Left lobe of liver (tissue), 2 donors: ENCODE measurements around the gene NQO1. TPM values are rescaled to one million over a fixed set of nuclear protein-coding genes. Genes with fewer than 3 reads are reported as not detected.
A peak's percentile ranks its signal among the peaks of the same experiment; 100 is the strongest.
"Not testable (repeated sequence)": the region's sequence is repeated elsewhere in the genome, so short reads cannot be mapped to it uniquely, and the experiment has no call there.

ENCODE experiments used
- ATAC-seq: fragments of 200-7000 bp; cut with Tn5 transposase; one replicate; pipeline ENCODE4 v1.9.1; 2020; ENCODE audit warnings: mild to moderate bottlenecking, moderate library complexity
- DNase-seq: peaks from one replicate; pipeline ENCODE4 v3.0.0-alpha.2; 2020; ENCODE audit warnings: low spot score
- total RNA-seq: library from RNA; stranded (reverse); gene quantifications from one replicate; pipeline ENCODE4 v1.2.1, GENCODE V29; 2021
- donor health status: DM: no; HTN: no; CAD: no; lungs with moderate emphysema.
- donor health status: DM: no; HTN: yes; CAD: no.

NQO1 gene
- 4.9 TPM for total RNA-seq

DNA sequence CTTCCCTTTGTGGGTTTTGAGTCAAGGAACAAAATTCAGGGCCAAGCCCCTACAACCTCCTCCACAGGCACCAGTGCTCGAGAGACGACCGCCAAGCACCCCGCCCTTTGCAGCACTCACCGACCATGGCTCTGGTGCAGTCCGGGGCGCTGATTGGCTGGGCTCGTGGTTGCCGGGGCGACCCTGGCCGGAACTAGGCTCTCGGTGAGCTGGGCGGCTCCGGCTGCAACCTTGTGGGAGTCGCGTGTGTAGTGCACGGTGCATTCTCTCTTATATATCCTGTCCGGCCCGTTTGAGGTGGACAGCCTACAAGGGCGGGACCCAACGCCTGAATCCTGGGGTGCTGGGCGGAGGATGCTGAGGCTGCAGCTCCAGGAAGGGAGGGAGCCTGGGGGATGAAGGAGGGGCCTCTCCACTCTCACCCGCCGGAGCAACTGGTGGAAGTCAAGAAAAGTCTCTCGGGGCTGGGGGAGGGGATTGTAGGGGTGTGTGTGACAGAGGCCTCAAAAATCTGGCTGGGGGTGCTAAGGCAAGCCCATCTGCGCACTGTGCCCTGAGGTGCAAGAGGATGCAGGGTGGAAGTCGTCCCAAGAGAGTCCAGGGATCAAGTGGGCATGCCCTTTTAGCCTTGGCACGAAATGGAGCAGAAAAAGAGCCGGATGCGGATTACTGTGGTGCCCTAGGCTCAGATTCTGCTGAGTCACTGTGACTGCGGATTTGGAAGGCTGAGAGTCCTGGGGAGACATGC lies at the start of gene NQO1:
Gene NQO1 (minus strand): TSS at position 248 of the 748 bp plus-strand sequence. CDS start 121 bp downstream, at position 127.
- DNase-seq (peak; percentile 76), ATAC-seq (peak; percentile 88)

DNA sequence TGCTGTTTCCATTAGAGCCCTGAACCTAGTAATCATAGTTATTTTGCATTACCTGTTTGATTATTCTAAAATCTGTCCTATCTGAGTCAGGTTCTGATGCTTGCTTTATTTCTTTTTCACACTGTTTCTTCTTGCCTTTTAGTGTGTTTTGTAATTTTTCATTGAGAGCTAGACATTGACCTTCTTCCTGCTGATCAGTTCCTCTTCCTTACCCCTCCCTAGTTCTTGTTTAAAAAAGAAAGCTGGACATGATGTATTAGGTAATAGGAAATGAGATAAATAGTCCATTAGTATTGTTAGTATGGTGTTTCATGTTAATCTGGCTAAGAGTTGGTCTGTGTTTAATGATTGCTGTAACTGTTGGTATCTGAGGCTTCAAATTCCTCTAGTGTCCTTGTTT lies 49.2 kb upstream of the NQO1 start:
- no peak for DNase-seq
- no peak for ATAC-seq

DNA sequence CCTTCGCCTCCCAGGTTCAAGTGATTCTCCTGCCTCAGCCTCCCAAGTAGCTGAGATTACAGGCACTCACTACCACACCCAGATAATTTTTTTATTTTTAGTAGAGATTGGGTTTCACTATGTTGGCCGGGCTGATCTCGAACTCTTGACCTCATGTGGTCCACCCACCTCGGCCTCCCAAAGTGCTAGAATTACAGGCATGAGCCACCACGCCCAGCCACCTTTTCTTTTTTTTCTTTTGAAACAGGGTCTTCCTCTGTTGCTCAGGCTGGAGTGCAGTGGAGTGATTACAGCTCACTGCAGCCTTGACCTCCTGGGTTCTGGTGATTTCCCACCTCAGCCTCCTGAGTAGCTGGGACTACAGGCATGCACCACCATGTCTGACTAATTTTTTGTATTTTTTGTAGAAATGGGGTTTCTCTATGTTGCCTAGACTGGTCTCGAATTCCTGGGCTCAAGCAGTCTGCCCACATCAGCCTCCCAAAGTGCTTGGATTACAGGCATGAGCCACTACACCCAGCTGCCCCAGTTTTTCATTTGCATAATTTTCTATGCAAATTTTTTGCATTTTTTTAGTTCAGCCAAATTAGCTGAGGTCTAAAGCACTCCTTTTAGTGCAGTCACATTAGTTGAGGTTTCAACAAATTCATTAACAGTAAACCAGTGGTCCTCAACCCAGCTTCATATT lies 47.0 kb upstream of the NQO1 start:
- no peak for ATAC-seq
- no peak for DNase-seq

DNA sequence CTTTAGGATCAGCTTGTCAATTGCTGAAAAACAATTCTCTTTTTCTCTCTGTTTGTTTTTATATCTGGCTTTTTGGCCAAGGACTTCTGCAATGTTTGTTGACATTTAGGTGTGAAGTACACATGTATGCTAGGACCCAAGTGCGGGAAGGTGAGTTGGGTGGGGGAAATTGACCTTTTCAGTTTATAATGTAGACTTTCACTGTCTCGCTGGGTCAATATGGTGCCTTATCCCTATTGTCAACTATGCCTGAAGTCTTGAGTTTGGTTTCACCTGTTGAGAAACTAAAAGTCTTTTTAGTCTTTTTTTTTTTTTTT lies 45.2 kb upstream of the NQO1 start:
- ATAC-seq, result peak; percentile 19
- DNase-seq, result no peak

DNA sequence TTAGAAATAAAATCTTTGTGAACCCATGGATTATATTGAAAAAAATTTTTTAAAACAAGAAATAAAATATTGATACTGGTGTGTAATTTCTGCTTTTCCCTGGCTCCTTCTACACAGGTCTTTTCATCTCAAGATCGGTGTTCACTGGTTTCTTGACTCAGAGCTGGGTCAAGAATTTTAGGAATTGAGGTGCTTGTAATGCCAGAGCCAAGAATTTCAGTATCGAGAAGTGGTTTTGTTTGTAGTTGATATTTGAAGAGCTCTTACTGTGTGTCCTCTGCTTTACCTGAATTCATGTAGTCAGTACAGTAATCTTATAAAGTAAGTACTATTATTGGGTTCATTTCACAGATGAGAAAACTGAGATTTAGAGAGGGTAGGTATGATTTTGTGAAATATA lies 43.0 kb upstream of the NQO1 start:
- ATAC-seq, result no peak

DNA sequence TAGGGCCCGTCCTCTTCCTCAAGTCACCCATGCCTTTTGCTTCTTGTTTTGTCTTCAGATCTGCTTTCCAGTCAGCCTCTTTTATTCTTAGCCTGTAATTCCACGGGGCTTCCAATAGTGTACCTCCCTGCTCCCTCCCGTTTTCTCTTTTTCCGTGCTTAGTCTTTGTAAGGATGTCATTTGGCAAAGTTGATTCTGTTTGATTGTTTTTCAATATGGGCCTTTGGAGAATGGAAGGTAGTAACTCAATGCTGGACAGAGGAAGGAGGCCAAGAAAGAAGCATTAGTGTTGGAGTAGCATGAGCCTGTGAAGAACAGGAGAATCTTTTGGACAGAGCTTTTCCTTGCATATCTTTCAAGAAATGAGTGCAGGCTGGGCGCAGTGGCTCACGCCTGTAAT lies 42.3 kb upstream of the NQO1 start:
- ATAC-seq (no peak), DNase-seq (no peak)

More for the DNA sequence above, 43.0 kb upstream of the NQO1 start:
- DNase-seq, result no peak

DNA sequence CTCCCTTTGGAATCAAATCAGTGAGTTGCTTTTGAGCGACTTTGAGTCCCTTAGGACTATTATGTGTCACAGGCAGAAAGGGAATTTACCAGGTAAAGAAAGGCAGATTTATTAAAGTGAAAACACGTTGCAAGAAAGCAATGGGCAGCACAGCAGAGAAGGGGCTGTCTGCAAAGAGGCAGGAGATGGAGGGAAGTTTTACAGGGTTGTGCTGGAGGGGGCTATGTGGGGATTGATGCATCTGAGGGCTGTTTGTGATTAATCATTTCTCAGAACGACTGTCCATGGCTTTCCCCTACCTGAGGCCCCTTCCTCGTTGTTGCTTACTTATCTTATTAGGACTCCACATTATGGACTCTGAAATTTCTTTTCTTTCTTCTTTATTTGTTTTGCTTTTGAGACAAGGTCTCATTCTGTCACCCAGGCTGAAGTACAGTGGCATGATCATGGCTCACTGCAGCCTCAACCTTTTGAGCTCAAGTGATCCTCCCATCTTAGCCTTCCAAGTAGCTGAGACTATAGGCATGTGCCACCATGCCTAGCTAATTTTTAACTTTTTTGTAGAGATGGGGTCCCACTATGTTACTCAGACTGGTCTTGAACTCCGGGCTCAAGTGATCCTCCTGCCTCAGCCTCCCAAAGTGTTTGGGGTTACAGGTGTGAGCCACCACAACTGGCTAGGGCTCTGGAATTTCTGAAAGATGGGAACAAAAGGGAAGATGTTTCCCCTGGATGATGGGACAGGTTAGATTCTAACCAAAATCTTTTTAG lies 41.3 kb upstream of the NQO1 start:
- DNase-seq (no peak), ATAC-seq (no peak)

DNA sequence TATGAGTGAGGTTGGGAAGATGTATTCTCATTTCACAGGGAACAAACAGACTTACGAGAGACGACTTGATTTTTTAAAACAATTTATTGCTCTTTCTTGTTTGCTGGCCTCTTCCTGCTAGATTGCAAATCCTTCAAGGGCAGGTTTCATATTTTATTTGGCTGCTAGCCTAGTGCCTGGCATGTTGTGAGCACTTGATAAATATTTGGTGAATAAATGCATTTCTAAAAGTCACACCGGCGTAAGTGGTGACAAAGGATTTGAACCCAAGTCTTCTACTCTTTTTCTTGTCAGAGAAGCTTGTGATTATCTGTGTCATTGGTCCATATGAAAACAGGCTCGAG lies 37.2 kb upstream of the NQO1 start:
- DNase-seq (no peak), ATAC-seq (no peak)

DNA sequence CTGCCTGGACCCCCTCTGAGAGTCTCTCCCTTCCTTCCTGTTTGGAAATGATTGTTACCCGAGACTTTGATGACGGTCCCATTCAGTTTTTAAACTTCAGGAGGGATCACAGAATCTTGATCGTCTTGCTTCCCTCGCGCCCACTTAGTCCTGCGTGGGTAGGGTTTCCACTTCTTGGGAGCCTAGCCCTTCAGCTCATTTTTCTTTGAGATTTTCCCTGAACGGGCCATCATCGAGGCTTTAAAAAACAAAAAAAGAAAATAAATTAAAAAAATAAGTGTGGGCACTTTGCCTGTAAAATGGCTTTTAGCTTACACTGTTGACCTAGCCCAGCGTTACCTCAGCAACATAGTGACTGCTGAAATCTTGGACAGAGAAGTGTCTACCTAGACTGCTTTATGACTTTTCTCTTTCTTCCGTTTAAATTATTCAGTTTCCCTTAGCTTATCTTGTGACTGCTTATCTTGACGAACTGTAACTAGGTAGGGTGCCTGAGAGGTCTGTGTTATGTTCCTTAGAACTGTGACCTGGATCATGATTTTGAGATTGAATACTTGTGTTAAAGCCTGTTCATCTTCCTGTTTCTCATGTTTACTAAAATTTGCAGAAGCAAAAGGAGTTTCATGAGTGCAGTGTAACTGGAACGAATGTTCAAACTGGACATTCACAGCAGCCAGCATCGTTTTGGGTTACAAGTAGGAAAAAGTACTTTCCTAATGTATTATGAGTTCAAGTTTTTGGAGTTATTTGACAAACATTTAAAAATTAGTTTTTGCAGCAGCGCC lies 36.6 kb upstream of the NQO1 start:
- peak; percentile 59 for ATAC-seq
- DNase-seq, result no peak

DNA sequence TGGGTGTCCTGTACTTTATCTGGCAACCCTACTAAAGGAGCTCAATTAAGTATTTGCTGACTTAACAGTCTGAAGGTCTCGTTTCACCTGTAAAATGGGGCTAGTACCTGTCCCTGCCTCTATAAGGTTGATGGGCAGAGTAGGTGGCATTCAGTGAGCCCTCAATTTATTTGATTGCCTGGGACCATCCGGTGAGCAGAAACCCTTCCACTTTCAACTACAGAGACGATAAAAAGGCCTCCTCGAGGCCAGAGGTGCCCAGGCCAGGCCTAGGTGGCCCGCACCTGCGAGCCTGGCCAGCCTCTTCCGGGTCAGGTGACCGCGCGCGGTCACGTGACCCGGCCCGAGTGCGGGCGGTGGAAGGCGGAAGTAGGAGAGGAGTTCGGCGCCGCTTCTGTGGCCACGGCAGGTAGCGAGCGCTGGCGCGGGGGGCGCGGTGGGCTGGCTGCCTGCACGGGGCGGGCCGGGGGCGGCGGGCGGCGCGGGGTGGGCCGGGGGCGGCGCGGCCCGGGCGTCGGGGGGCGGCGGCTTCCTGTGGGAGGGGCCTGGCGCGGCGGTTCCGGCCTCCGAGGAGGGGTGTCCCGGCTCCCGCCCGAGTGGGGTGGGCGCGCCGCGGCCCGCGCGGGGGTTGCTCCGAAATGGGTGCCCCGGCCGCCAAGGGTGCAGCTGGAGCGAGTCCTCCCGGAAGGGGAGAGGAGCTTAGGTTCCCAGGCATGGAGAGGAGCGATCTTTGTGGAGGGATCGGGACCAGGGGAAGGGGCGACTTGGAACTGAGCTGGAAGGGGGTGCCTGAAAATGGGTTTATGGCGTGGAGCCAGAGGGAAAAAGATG lies 35.8 kb upstream of the NQO1 start, which contains the start of gene WWP2:
Gene WWP2 (plus strand): TSS at position 350 of the 831 bp plus-strand sequence. CDS start 24,679 bp downstream, outside the sequence.
- DNase-seq (peak; percentile 80), ATAC-seq (peak; percentile 86)

DNA sequence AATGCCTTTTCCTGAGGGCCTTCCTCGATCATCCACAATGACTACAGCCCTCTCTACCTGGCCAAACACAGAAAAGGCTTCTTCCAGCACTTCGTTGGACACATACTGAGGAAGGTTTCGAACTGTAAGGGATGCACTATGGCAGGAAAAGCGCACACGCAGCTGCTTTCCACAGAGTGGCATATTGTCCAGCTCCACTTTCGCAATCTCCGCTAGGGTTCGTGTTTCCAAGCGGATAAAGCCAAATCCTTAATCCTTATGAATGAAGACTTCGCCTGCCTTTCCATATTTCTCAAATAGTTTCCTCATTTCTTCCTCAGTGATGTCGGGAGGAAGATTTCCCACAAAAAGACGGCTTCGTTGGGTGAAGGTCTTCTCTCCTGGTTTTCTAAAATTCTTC lies 31.0 kb upstream of the NQO1 start:
- not testable (repeated sequence) for DNase-seq, ATAC-seq

DNA sequence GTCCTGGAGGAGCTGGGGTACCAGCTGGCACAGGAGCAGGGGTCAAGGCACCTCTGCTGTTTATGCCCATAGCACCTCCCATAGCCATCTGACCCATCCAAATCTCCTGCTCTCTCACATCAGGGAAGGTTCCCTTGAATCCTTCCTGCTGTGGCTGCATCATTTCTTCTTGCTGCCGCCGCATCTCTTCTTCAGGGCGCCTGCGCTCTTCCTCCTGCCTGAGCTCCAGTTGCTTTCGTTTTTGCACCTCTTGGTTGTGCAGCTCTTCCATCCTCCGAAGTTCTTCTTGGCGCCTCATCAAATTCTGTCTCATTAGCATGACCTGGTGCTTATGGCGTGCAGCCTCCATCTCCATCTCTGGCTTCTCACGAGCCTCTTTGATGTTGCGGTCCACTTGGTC lies 30.3 kb upstream of the NQO1 start:
- DNase-seq, result no peak
- no peak for ATAC-seq

DNA sequence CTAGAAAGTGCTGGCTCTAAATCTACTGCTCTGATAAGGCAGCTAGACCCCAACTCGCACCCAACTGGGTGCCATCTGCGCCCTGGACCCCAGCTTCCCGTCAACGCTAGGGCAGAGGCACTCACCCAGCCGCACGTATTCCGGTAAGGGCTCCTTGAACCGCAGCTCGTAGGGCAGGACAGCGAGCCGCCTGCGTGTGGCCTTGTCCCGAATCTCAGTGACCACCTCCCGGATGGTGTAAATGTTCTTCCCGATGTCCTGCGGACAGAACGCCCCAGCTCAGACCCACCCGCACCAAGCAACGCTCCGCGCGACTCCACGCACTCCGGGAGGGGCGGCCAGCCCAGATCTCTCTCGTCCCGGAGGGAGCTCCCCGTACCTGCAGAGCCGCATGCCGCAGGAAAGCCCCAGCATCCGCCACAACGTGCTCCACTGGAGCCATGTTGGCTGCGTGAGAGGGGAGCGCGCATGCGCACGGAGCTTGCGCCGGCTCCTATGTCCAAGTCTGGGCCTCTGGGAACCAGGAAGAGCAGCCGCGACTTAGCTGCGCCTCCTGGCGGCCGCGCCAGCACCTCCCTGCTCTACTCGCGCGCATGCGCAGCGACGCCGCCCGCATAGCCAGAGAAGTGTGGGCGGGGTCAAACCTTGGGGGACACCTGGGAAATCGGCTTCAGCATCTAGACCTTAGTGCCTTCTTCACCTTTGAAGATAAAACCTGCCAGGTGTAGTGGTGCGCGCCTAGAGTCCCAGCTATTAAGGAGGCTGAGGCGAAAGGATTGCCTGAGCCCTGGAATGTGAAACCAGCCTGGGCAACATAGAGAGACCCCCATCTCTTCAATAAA lies 28.3 kb upstream of the NQO1 start, which contains the start of gene NOB1:
Gene NOB1 (minus strand): TSS at position 458 of the 842 bp plus-strand sequence. CDS start 16 bp downstream, at position 442.
- DNase-seq (peak; percentile 97), ATAC-seq (peak; percentile 98)

DNA sequence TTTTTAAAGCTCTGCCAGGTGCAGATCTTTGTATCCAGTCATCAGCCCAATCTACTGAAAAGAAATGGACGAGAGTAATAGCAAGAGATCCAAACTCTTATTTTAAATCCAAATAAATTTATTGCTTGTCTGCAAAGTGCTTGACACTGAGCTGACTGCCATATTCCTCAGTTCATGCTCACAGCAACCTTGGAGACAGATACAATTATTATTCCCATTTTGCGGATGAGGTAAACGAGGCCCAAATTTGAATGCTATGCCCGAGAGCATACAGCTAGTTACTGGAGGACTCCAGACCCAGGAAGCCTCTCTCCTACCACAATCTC lies 27.7 kb upstream of the NQO1 start:
- no peak for DNase-seq
- ATAC-seq, result no peak

DNA sequence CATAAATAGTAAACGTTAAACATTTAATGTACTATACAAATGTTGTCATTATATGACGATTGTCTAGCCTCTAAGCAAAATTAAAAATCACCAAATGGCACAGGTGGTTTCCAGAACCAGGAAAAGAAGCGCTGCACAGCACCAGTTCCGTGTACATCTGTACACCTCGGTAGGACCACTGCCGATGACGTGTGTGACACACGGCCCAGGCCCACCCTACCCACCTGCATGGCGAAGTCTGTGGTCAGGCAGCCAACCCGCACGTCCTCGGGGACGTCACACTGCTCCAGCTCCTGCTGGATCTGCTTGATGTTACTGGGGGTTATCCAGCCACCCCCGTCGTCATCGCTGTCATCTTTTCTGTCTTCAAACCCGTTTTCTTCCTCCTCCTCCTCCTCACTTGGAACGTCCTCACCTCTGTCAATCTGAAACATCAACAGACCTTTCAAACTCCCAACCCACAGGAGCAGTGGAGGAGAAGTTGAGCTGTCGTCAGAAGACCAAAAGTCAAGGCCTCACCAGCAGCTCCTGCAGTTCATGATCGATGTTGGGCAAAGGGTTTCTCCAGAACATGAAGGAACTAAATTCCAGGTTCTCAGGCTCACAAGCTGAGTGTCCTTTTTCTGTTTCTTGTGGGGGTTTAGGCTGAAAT lies 22.5 kb upstream of the NQO1 start:
- ATAC-seq (no peak), DNase-seq (no peak)

DNA sequence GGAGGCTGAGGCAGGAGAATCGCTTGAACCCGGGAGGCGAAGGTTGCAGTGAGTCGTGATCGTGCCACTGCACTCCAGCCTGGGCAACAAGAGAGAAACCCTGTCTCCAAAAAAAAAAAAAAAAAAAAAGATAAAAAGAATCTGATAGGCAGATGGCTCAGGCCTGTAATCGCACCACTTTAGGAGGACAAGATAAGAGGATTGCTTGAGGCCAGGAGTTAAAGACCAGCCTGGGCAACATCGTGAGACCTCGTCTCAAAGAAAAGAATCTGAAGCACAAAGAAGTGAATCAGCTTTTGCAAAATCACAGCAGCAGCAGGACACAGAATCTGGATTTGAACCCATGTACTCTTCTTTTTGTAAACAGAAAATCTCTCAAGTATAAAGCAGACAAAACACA lies 20.8 kb upstream of the NQO1 start:
- DNase-seq, result no peak
- no peak for ATAC-seq

DNA sequence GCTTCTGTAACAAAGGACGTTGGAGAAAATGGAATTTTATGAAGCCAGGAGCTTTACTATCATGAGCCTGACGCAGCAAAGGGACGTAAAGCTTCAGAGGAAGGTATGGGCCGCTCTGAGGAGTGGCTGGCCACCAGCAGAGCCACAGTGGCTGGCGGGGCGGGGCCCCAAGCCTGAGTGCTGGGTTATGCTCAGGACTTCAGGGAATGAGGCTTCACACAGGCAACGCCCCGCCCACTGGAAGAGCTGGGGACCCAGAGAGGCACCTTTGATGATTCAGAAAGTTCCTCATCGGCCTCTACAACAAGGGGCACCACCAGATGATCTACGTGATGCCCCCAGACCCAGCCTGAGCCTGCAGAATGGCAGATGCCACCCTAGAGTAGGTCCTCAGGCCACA lies 19.6 kb upstream of the NQO1 start:
- ATAC-seq (no peak), DNase-seq (no peak)

DNA sequence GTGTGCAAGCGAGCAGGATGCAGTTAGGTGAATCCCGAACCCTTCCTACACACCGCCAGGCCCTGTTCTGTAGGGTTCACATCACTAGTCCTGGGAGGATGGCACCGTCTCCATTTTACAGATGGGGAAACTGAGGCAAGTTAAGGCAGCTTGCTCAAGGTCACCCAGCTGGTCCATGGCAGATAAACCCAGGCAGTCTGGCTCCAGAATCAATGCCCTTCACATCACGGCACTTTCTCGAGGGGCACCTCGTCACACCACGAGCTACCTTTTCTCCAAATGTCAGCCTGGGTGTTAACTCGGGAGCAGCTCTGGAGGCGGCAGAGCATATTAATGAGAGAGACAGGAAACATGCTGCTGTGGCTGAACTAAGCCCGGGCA lies 18.9 kb upstream of the NQO1 start:
- ATAC-seq, result no peak
- no peak for DNase-seq
